Gastrocnemius medialis (tissue), 4 donors: ENCODE results near the gene PVRIG.
"Not testable (repeated sequence)": the region's sequence is repeated elsewhere in the genome, so short reads cannot be mapped to it uniquely, and the experiment has no call there.

ENCODE experiments used
- POLR2A ChIP-seq, 2 donors: fragments of 450-650 bp; IDR thresholded peaks; one replicate each; pipeline ENCODE4 v1.6.1; 2017; ENCODE audit warnings: antibody characterized with exemption in 2 of 2, mild to moderate bottlenecking in 2 of 2, moderate library complexity in 2 of 2
- TF ChIP-seq, protein P1 (sequence below), 5 experiments: fragments of 450-650 bp in 3 of 5; fragments of 200-600 bp in 2 of 5; sonication (generic) in 2 of 5; IDR thresholded peaks in 4 of 5; conservative IDR thresholded peaks in 1 of 5; 1 replicate in 4 of 5; 2 replicates in 1 of 5; pipeline ENCODE4 v1.5.1; 2016 to 2019; ENCODE audit warnings: antibody characterized with exemption in 5 of 5, mild to moderate bottlenecking in 3 of 5, moderate library complexity in 3 of 5

GRCh38 chr7:100214356-100214755 is 5.4 kb upstream of the PVRIG start:
- TF ChIP-seq, protein P1, sequence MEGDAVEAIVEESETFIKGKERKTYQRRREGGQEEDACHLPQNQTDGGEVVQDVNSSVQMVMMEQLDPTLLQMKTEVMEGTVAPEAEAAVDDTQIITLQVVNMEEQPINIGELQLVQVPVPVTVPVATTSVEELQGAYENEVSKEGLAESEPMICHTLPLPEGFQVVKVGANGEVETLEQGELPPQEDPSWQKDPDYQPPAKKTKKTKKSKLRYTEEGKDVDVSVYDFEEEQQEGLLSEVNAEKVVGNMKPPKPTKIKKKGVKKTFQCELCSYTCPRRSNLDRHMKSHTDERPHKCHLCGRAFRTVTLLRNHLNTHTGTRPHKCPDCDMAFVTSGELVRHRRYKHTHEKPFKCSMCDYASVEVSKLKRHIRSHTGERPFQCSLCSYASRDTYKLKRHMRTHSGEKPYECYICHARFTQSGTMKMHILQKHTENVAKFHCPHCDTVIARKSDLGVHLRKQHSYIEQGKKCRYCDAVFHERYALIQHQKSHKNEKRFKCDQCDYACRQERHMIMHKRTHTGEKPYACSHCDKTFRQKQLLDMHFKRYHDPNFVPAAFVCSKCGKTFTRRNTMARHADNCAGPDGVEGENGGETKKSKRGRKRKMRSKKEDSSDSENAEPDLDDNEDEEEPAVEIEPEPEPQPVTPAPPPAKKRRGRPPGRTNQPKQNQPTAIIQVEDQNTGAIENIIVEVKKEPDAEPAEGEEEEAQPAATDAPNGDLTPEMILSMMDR (IDR thresholded peaks at IDR 0.05 in 4 of 5, conservative IDR thresholded peaks at IDR 0.05 in 1 of 5) = not testable (repeated sequence)
- not testable (repeated sequence) for TF ChIP-seq POLR2A (IDR thresholded peaks at IDR 0.05)
